Central memory CD8-positive, alpha-beta T cell (primary cell): ENCODE measurements around the gene TDRKH.

ENCODE experiments used
- ATAC-seq: fragments of 150-1000 bp; cut with Tn5 transposase; replicated peaks from 2 replicates; pipeline ENCODE4 v1.10.0; 2022; ENCODE audit warnings: mild to moderate bottlenecking, moderate FRiP score, moderate number of reproducible peaks; ENCODE audit not compliant: poor library complexity, severe bottlenecking; ENCODE audit errors: extremely low read depth
- DNase-seq, 2 donors: peaks; one replicate each; pipeline ENCODE4 v3.0.0; 2021; ENCODE audit warnings: low spot score in 2 of 2
- H3K27ac Mint-ChIP-seq: one replicate; pipeline ENCODE4 v1.8.0; 2022; ENCODE audit warnings: low read depth, mild to moderate bottlenecking, moderate library complexity, mixed read lengths
- H3K27me3 Mint-ChIP-seq: one replicate; pipeline ENCODE4 v1.8.0; 2022; ENCODE audit warnings: mixed read lengths
- H3K36me3 Mint-ChIP-seq: one replicate; pipeline ENCODE4 v1.8.0; 2022; ENCODE audit warnings: mild to moderate bottlenecking, moderate library complexity, mixed read lengths; ENCODE audit not compliant: insufficient read depth
- H3K4me1 Mint-ChIP-seq: one replicate; pipeline ENCODE4 v1.8.0; 2022; ENCODE audit warnings: mixed read lengths
- H3K4me3 Mint-ChIP-seq: one replicate; pipeline ENCODE4 v1.8.0; 2022; ENCODE audit warnings: mild to moderate bottlenecking, moderate library complexity, mixed read lengths
- H3K9me3 Mint-ChIP-seq: one replicate; pipeline ENCODE4 v1.8.0; 2022; ENCODE audit warnings: mixed read lengths

TDRKH gene

GRCh38 chr1:151790071-151790939 is at the start of gene TDRKH:
TDRKH (minus strand) TSS chr1:151790500; CDS start chr1:151783022, 7,478 bp downstream.
- peak within 1 kb of the TSS; percentile 89 for H3K27ac Mint-ChIP-seq
- DNase-seq (peak; percentile 91 to 98), ATAC-seq (peak; percentile 96)
- H3K4me3 Mint-ChIP-seq: peak within 1 kb of the TSS; percentile 94
- peaks cover 31% of the 10 kb centered on the region for H3K4me1 Mint-ChIP-seq
- H3K27me3 Mint-ChIP-seq: no peaks in the 10 kb centered on the region
- peaks cover 19% of the 10 kb centered on the region for H3K36me3 Mint-ChIP-seq
- no peaks in the 10 kb centered on the region for H3K9me3 Mint-ChIP-seq

GRCh38 chr1:151839457-151840403 is 49.4 kb upstream of the TDRKH start, which contains the start of gene C2CD4D:
C2CD4D (minus strand) TSS chr1:151839820; CDS start chr1:151838989, 831 bp downstream.
- Mint-ChIP-seq H3K4me3 (peak within 1 kb of the TSS; percentile 79), H3K4me1 (peaks cover 42% of the 10 kb centered on the region), H3K27me3 (no peaks in the 10 kb centered on the region), H3K9me3 (no peaks in the 10 kb centered on the region), H3K27ac (peak within 1 kb of the TSS; percentile 90), H3K36me3 (peaks cover 16% of the 10 kb centered on the region)
- ATAC-seq (peak; percentile 75), DNase-seq (peak; percentile 51 to 67)

- H3K27ac Mint-ChIP-seq: peak overlapping the region; percentile 90
- peak overlapping the region; percentile 79 for H3K4me3 Mint-ChIP-seq
- DNase-seq: no peak
- H3K36me3 Mint-ChIP-seq: peaks cover 16% of the 10 kb centered on the region
- no peaks in the 10 kb centered on the region for H3K27me3 Mint-ChIP-seq
- peaks cover 42% of the 10 kb centered on the region for H3K4me1 Mint-ChIP-seq
- H3K9me3 Mint-ChIP-seq: no peaks in the 10 kb centered on the region
- no peak for ATAC-seq
These were observed 48.7 kb upstream of the TDRKH start for GRCh38 chr1:151839082-151839412.

GRCh38 chr1:151838222-151839081 is 48.2 kb upstream of the TDRKH start:
- Mint-ChIP-seq H3K27ac (peak overlapping the region; percentile 90), H3K36me3 (peaks cover 16% of the 10 kb centered on the region), H3K4me3 (peak overlapping the region; percentile 79), H3K9me3 (no peaks in the 10 kb centered on the region), H3K27me3 (no peaks in the 10 kb centered on the region), H3K4me1 (peaks cover 48% of the 10 kb centered on the region)
- DNase-seq (no peak), ATAC-seq (peak; percentile 15)

GRCh38 chr1:151837884-151838221 is 47.6 kb upstream of the TDRKH start:
- no peaks in the 10 kb centered on the region for H3K27me3 Mint-ChIP-seq
- DNase-seq: no peak
- H3K4me1 Mint-ChIP-seq: peaks cover 54% of the 10 kb centered on the region
- H3K4me3 Mint-ChIP-seq: peak overlapping the region; percentile 79
- no peaks in the 10 kb centered on the region for H3K9me3 Mint-ChIP-seq
- ATAC-seq: peak; percentile 3
- peak overlapping the region; percentile 96 for H3K27ac Mint-ChIP-seq
- H3K36me3 Mint-ChIP-seq: peaks cover 15% of the 10 kb centered on the region

- Mint-ChIP-seq H3K4me3 (peak overlapping the region; percentile 79), H3K9me3 (no peaks in the 10 kb centered on the region), H3K27me3 (no peaks in the 10 kb centered on the region), H3K27ac (peak overlapping the region; percentile 96), H3K36me3 (peaks cover 18% of the 10 kb centered on the region), H3K4me1 (peaks cover 60% of the 10 kb centered on the region)
- ATAC-seq (peak; percentile 30), DNase-seq (no peak)
These were observed 46.9 kb upstream of the TDRKH start for GRCh38 chr1:151837197-151837596.

GRCh38 chr1:151835596-151835995 is 45.3 kb upstream of the TDRKH start:
- H3K27ac Mint-ChIP-seq: no peak overlapping the region
- no peak for ATAC-seq
- H3K27me3 Mint-ChIP-seq: no peaks in the 10 kb centered on the region
- H3K4me3 Mint-ChIP-seq: no peak overlapping the region
- H3K4me1 Mint-ChIP-seq: peaks cover 64% of the 10 kb centered on the region
- H3K36me3 Mint-ChIP-seq: peaks cover 19% of the 10 kb centered on the region
- DNase-seq: no peak
- H3K9me3 Mint-ChIP-seq: no peaks in the 10 kb centered on the region

- no peak overlapping the region for H3K4me3 Mint-ChIP-seq
- H3K9me3 Mint-ChIP-seq: no peaks in the 10 kb centered on the region
- no peaks in the 10 kb centered on the region for H3K27me3 Mint-ChIP-seq
- DNase-seq: no peak
- peaks cover 64% of the 10 kb centered on the region for H3K4me1 Mint-ChIP-seq
- no peak for ATAC-seq
- peaks cover 15% of the 10 kb centered on the region for H3K36me3 Mint-ChIP-seq
- no peak overlapping the region for H3K27ac Mint-ChIP-seq
These were observed 43.9 kb upstream of the TDRKH start for GRCh38 chr1:151834239-151834638.

GRCh38 chr1:151833172-151833900 is 43.0 kb upstream of the TDRKH start:
- no peak for ATAC-seq
- Mint-ChIP-seq H3K27ac (peak overlapping the region; percentile 65), H3K27me3 (no peaks in the 10 kb centered on the region), H3K4me3 (no peak overlapping the region), H3K36me3 (peaks cover 15% of the 10 kb centered on the region), H3K4me1 (peaks cover 70% of the 10 kb centered on the region), H3K9me3 (no peaks in the 10 kb centered on the region)
- DNase-seq: no peak

GRCh38 chr1:151832318-151832980 is 42.1 kb upstream of the TDRKH start:
- H3K27ac Mint-ChIP-seq: no peak overlapping the region
- no peaks in the 10 kb centered on the region for H3K9me3 Mint-ChIP-seq
- DNase-seq: no peak
- H3K36me3 Mint-ChIP-seq: peaks cover 12% of the 10 kb centered on the region
- no peak for ATAC-seq
- peaks cover 75% of the 10 kb centered on the region for H3K4me1 Mint-ChIP-seq
- no peaks in the 10 kb centered on the region for H3K27me3 Mint-ChIP-seq
- H3K4me3 Mint-ChIP-seq: peak overlapping the region; percentile 57

- Mint-ChIP-seq H3K36me3 (peaks cover 8% of the 10 kb centered on the region), H3K4me1 (peaks cover 66% of the 10 kb centered on the region), H3K4me3 (peak within 1 kb of the TSS; percentile 57), H3K9me3 (no peaks in the 10 kb centered on the region), H3K27me3 (no peaks in the 10 kb centered on the region), H3K27ac (peak within 1 kb of the TSS; percentile 83)
- ATAC-seq: no peak
- no peak for DNase-seq
These were observed 41.3 kb upstream of the TDRKH start, which contains the start of gene RORC for GRCh38 chr1:151831605-151832004. RORC (minus strand) TSS chr1:151831802; CDS start chr1:151831764, 38 bp downstream.
